Gastroesophageal sphincter (tissue), 3 donors: ENCODE results near the gene CENPM.

Source experiments
- POLR2A ChIP-seq, 2 donors: fragments of 450-650 bp; IDR thresholded peaks; one replicate each; pipeline ENCODE4 v1.6.1; 2017; ENCODE audit warnings: antibody characterized with exemption in 2 of 2, mild to moderate bottlenecking in 2 of 2, moderate library complexity in 1 of 2
- POLR2AphosphoS5 ChIP-seq: sonication (generic); formaldehyde crosslinking; IDR thresholded peaks from one replicate; pipeline ENCODE4 v1.6.1; 2017; ENCODE audit warnings: antibody characterized with exemption
- TF ChIP-seq, protein P1 (sequence below), 4 experiments: fragments of 200-600 bp in 2 of 4; fragments of 450-650 bp in 2 of 4; sonication (generic) in 1 of 4; IDR thresholded peaks; one replicate each; pipeline ENCODE4 v1.5.1; 2017 to 2019; ENCODE audit warnings: antibody characterized with exemption in 4 of 4, mild to moderate bottlenecking in 2 of 4, moderate library complexity in 2 of 4

DNA sequence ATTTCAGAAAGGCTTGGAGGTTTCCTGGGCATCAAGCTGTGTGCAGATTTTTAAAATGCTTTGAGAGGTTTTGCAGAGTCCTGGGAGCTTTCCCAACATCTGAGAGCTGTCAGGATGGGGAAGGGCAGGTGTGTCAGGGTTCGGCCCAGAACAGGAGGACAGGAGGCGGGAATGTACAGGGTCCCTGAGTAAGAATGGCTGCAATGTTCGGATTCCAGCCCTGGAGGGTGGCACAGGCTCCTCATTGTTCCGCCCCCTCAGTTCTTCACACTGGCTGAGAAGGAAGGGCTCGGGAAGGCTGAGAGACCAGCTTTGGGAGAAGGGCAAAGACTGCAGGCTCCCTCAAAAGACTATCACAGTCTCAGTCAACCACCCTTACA is 17.1 kb upstream of the CENPM start:
- TF ChIP-seq, protein P1, sequence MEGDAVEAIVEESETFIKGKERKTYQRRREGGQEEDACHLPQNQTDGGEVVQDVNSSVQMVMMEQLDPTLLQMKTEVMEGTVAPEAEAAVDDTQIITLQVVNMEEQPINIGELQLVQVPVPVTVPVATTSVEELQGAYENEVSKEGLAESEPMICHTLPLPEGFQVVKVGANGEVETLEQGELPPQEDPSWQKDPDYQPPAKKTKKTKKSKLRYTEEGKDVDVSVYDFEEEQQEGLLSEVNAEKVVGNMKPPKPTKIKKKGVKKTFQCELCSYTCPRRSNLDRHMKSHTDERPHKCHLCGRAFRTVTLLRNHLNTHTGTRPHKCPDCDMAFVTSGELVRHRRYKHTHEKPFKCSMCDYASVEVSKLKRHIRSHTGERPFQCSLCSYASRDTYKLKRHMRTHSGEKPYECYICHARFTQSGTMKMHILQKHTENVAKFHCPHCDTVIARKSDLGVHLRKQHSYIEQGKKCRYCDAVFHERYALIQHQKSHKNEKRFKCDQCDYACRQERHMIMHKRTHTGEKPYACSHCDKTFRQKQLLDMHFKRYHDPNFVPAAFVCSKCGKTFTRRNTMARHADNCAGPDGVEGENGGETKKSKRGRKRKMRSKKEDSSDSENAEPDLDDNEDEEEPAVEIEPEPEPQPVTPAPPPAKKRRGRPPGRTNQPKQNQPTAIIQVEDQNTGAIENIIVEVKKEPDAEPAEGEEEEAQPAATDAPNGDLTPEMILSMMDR (IDR thresholded peaks at IDR 0.05), result no peak
- TF ChIP-seq POLR2AphosphoS5 (no peak), POLR2A (IDR thresholded peaks at IDR 0.05) (no peak)
